ENCODE results near the gene ARRDC4.
"Not testable (repeated sequence)": the region's sequence is repeated elsewhere in the genome, so short reads cannot be mapped to it uniquely, and the experiment has no call there.

Gene ARRDC4

DNA sequence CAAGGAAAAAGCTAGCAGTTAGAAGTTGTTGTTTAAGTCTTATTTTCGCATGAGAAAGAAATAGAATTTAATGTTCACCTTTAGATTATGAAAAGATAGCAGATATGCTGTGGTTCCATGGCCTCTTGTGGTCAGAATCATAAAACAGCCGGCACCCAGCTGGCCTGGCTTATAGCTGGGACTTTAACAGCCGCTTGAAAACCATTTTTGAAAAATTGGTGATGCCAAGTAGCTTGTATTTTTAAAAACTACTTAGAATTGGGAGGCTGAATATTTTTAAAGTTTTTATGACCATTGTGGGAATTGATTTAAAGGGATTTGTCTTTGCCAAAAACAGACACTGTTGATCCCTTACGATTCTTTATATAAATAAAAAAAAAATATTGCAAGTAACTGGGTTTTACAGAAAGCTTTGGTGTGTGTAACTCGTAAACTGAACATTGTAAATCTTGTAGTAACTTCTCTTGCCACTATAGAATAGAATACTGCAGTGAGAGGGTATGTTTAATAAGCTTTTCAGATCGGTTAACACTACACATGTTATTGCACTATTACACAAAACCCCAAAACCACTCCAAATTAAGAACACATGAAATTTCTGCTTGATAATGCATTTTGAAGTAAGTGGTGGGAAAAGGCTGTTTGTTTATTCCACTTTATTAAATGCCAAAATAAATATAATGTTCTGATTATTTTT, 6.6 kb downstream of the ARRDC4 start:
- no peak for DNase-seq (ENCODE audit: low spot score)

DNA sequence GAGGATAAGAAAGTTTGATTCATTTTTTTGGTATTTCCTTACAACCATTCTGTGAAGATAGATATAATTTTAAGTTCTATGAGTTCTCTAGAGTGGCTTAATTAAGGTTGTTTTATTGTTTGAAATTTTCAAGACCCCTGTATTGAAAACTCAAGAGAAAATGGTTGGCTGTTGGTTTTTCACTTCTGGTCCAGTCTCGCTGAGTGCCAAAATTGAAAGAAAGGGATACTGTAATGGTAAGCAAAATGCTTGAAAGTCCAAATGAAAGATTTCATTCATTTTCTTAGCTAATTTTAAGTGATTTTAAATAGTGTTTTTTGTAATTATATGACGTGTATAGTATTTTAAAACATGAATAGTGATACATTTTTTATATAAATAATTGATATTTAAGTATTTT, 7.4 kb downstream of the ARRDC4 start:
- no peak for DNase-seq (ENCODE audit: low spot score)

DNA sequence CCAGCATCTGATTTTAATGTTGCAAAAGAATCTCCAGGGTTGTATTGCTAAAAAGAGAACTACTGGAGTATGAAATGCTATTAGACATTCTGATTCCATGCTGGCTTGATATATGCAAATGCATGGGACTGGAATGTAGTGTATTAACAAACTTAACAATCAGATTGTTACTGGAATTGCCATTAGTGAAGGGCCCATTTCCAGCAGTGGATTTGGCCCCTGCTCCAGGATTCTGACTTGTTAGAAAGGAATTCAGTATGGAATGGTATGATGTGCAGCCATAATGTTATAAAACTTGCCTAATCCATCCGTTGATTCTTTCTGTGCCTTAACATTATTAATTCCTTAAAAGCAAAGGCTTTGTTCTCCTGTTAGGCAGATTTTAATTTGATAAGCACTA, 7.9 kb downstream of the ARRDC4 start:
- DNase-seq (ENCODE audit: low spot score), result no peak

DNA sequence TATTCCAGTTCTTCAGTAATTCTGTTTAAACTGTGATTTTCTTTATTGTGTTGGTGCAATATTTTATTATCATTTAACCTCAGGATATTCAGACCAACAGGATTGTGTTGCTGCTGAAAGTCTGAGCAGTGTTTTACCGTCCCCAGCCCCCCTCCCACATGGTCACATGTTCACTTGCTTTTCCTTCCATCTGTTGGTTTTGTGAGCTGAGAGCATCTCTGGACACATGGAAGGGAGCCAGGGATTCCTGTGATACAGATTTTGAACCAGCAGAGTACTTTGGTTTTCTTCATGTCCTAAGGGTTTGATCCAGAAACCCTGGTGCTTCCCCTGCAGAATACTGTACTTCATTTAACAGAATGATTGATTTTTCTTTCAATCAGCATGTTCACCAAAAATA, 11.9 kb downstream of the ARRDC4 start:
- DNase-seq (ENCODE audit: low spot score), result no peak

GRCh38 chr15:97976129-97976528, 15.6 kb downstream of the ARRDC4 start:
- no peak for DNase-seq (ENCODE audit: low spot score)

DNA sequence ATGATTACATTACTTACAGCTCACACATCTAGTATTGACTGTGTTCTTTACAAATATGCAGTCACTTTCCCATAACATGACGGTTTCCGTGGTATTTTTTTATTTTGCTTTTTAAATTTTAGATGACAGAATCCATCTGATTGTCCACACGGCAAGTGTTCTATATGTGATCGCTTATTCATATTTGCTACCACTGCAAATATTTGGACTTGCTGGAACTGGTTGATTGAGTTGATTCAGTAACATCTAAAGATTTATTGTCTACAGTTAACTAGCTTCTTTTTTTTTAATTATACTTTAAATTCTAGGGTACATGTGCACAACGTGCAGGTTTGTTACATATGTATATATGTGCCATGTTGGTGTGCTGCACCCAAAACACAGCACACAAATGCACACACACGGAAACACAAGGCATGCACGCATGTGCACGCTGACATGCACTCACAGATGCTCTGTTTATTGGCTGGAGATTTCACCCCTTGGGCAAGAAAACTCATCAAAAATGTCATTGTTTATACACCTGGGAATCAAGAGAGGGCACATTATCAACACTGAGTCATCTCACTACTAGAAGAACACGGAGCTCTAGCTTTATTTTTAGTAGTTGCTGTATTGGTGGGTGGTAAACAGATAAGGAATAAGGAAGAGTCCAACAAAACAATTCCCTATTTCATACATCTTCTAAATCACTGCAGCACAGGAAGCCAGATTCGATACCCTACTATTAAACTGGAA, 16.4 kb downstream of the ARRDC4 start:
- no peak for DNase-seq (ENCODE audit: low spot score)

DNA sequence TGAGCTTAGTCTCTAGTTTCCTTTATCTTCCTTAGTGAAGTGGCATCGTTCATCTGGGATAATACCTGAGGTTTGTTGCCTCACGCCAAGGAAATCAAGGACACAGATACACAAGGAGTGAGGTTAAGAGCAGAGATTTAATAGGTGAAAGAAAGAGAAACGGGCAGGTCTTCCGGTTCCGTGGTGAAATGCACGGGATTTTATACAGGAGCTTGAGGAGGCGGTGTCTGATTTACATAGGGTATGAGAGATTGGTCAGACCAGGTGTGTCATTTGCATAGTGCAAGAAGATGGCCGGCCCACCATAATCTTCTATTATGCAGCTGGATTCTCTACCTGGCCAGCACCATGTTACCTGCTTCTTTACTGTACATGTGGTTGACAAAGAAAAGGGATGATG, 17.2 kb downstream of the ARRDC4 start:
- DNase-seq (ENCODE audit: low spot score), result no peak

- no peak for DNase-seq (ENCODE audit: low spot score)
Measured at GRCh38 chr15:97978401-97979139, 18.1 kb downstream of the ARRDC4 start.

DNA sequence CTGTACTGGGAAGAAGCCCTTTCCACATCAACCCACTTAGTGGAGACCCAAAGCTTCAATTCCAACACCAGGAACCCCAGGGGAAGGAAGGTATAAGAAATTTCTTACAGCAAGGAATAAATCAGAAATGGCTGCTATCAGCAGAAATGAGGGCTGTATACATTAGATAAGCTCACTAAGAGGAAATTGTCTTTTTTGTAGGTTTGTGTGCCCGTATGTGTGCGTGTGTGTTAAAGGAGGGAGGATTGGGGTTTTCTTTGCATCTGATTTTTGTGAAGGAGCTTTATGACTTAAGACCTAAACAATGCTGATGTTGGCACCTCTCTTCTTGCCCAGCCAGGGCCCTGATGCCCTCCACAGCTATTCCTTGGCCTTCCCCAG, 18.6 kb downstream of the ARRDC4 start:
- no peak for DNase-seq (ENCODE audit: low spot score)

GRCh38 chr15:97981058-97981457, 20.6 kb downstream of the ARRDC4 start:
- no peak for DNase-seq (ENCODE audit: low spot score)

DNA sequence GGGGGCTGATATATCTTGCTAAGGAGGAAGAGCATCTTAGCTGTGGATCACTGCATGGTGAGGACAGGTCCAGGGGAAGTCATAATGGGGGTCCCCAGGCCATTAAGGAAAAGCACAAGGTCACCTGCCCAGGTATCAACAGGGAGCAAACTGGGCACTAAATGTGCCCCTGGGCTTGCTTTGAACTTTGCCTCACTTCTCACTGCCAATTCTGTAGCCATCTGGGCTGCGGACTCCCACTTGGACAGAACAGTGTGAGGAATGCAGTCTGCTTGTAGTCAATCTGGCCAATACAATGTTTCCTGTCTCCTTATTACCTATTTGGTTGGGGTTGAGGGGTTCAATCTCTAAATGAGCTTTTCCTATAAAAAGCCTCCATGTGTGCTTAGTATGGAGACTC, 21.3 kb downstream of the ARRDC4 start:
- DNase-seq (ENCODE audit: low spot score), result no peak

GRCh38 chr15:97984157-97984556, 23.7 kb downstream of the ARRDC4 start:
- no peak for DNase-seq (ENCODE audit: low spot score)

DNA sequence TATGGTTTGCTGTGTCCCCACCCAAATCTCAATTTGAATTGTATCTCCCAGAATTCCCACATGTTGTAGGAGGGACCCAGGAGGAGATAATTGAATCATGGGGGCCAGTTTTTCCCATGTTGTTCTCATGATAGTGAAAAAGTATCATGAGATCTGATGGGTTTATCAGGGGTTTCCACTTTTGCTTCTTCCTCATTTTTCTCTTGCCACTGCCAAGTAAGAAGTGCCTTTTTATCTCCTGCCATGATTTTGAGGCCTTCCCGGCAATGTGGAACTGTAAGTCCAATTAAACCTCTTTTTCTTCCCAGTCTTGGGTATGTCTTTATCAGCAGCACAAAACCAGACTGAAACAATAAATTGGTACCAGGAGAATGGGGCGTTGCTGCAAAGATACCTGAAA, 25.5 kb downstream of the ARRDC4 start:
- DNase-seq (ENCODE audit: low spot score), result not testable (repeated sequence)

- DNase-seq (ENCODE audit: low spot score), result no peak
Measured at GRCh38 chr15:97986781-97987180, 26.3 kb downstream of the ARRDC4 start.

DNA sequence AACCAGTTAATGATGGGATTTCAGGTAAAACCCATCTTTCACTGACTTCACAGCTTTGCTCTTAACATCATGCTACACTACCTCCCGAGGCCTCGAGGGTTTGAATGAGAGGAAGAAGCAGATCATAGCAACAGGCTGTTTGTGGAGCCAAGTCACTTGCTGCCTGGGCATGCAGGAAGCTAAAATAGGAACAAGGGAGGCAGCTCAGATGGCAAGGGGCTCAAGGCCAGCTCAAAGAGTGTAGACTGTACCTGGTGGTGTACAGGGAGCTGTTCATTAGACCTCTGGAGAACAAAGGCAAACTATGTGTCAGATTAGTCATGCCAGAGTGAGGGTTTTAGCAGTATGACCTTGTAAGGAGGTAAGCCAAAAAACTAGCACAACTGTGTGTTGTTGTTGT, 28.8 kb downstream of the ARRDC4 start:
- no peak for DNase-seq (ENCODE audit: low spot score)

- no peak for DNase-seq (ENCODE audit: low spot score)
Measured at GRCh38 chr15:97991972-97992541, 31.6 kb downstream of the ARRDC4 start.

- DNase-seq (ENCODE audit: low spot score), result no peak
Measured at GRCh38 chr15:97992823-97993222, 32.3 kb downstream of the ARRDC4 start.

DNA sequence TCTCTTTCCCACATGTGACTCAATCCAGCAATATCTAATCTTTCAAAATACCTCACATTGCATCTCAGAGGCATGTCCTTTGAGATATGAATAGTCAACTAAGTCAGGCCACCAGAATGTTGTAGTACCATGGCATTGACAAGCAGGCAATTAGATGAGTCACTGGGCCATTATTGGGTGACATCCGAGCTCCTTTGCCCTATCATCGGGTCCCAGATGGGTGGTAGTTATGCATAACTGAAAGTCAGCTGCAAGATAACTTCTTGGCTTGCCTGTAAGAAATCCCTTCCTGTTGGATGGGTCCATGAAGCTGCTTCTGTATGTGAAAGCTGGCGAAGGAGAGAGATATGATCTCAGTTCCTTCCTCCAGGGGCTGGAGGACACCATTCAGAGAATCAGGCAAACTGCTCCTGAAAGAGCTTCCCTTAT, 32.8 kb downstream of the ARRDC4 start:
- no peak for DNase-seq (ENCODE audit: low spot score)

DNA sequence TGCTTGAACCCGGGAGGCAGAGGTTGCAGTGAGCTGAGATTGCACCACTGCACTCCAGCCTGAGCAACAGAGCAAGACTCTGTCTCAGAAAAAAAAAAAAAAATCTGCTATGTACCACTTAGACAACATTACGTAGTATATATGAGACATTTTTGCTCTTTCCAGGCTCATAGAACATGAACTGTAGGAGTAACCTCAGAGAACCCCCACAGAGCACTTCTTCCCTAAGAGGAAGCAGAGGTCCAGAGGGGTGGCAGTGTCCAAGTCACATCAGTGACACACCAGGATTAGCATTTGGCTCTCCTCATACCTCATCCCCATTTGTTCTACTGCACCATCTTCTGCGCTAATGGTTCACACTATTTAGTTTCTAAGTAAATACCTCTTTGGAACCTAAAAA, 33.7 kb downstream of the ARRDC4 start:
- DNase-seq (ENCODE audit: low spot score), result no peak

DNA sequence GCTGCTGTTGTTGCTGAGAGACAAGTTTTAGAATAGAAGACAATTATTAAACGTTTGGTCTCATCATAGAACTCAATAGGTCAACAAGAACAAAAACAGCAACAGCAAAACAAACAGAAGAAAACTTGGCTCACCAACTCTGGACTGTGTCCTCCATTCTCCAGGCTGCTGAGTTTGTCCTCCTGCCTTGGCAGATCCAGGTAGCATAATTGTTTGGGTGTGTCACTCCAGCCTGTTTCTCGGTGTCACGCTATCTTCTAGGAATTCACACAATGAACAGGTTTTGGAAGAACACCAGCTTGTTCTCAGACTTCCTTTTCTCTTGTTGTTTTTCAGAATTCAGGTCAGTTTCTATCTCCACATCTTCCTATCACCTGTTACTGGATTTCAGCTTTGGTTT, 34.7 kb downstream of the ARRDC4 start:
- no peak for DNase-seq (ENCODE audit: low spot score)

DNA sequence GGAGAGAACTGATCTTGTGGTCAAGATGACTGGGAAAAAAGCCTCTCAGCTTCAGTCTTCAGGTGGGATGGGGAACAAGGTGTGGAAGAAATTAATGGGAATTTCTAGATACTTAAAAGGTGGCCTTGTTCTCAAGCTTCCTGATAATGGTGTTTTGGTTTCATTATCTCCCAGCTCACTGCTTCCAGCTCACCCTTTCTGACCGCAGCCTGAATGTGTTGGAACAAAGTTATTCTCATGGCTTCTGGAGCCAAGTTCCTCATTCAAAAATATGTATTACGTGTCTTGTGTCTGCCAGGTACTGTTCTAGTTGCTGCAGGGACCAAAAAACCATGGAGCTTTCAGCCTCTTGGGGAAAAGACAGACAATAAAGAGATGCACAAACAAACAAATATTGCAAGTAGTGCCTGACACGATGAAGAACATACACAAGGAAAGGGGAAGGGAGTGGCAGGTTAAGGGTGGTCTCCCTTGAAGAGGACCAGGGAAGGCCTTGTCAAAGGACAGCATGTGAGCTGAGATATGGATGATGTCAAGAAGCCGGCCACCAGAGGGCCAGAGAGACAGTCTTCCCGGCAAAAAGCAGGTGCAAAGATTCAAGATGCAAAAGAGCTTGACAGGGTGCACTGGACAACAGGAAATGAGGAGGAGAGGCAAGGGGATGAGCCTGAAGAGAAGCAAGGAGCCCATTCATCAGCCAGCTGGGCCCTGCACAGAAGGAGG, 35.5 kb downstream of the ARRDC4 start:
- DNase-seq (ENCODE audit: low spot score), result no peak

Measured in CD4-positive, alpha-beta T cell treated with Interleukin-2 at 100 ng/mL for 4 hours (primary cell).